ENCODE data around the gene STK25.

GRCh38 chr2:241483305-241483704, 25.1 kb downstream of the STK25 start:
- TF ChIP-seq FOXP2 (optimal IDR thresholded peaks at IDR 0.05; ENCODE audit: control extremely low read depth, extremely low read length, insufficient read depth) (no peak), EZH2 (IDR thresholded peaks at IDR 0.05) (no peak)
